BE2C (cell line): ENCODE data around the gene KCNJ10.

Source experiments
- DNase-seq: peaks from one replicate; pipeline ENCODE4 v3.0.0-alpha.2; 2020
- H3K27me3 ChIP-seq: fragments of 250-450 bp; sonication (Bioruptor Pico); 2 replicates; pipeline ENCODE4 v1.5.1; 2020; ENCODE audit warnings: mild to moderate bottlenecking
- H3K36me3 ChIP-seq: fragments of 250-450 bp; sonication (Bioruptor Pico); 2 replicates; pipeline ENCODE4 v1.5.1; 2020; ENCODE audit warnings: mild to moderate bottlenecking
- H3K4me1 ChIP-seq: fragments of 250-450 bp; sonication (Bioruptor Pico); 2 replicates; pipeline ENCODE4 v1.5.1; 2020
- H3K4me3 ChIP-seq: 2 replicates; pipeline ENCODE4 v1.5.1; 2011; ENCODE audit warnings: low read depth, low read length
- H3K9me3 ChIP-seq: fragments of 250-450 bp; sonication (Bioruptor Pico); 2 replicates; pipeline ENCODE4 v1.5.1; 2020
- TF ChIP-seq, protein P1 (sequence below): IDR thresholded peaks from 2 replicates; pipeline ENCODE4 v1.5.1; 2012; ENCODE audit warnings: mild to moderate bottlenecking, low read depth, low read length

KCNJ10 gene

DNA sequence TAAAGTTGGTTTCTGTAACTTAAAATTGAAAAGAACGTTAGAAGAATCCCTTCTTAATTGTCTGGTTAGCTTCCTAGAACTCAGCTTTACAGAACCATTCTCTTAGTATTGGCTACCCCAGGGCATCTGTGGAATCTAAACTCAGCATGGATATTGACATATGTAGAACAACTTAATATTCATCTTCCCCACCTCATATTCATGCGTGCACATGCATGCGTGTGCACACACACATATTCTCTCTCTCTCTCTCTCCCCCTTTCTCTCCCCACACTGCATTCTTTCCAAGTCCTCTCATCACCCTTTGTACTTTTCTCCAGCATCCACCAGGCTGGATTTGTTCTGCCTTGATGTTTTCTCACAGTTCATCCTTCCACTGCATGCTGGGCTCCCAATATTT is 51.6 kb downstream of the KCNJ10 start:
- 0 out of 2 replicates have a peak, but pooled peaks cover 3% of the 10 kb centered on the region for H3K4me1 ChIP-seq
- H3K27me3 ChIP-seq = peaks cover 25% of the 10 kb centered on the region
- no peak overlapping the region for H3K4me3 ChIP-seq
- TF ChIP-seq, protein P1, sequence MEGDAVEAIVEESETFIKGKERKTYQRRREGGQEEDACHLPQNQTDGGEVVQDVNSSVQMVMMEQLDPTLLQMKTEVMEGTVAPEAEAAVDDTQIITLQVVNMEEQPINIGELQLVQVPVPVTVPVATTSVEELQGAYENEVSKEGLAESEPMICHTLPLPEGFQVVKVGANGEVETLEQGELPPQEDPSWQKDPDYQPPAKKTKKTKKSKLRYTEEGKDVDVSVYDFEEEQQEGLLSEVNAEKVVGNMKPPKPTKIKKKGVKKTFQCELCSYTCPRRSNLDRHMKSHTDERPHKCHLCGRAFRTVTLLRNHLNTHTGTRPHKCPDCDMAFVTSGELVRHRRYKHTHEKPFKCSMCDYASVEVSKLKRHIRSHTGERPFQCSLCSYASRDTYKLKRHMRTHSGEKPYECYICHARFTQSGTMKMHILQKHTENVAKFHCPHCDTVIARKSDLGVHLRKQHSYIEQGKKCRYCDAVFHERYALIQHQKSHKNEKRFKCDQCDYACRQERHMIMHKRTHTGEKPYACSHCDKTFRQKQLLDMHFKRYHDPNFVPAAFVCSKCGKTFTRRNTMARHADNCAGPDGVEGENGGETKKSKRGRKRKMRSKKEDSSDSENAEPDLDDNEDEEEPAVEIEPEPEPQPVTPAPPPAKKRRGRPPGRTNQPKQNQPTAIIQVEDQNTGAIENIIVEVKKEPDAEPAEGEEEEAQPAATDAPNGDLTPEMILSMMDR = no peak
- no peaks in the 10 kb centered on the region for H3K36me3 ChIP-seq
- H3K9me3 ChIP-seq = no peaks in the 10 kb centered on the region
- no peak for DNase-seq

DNA sequence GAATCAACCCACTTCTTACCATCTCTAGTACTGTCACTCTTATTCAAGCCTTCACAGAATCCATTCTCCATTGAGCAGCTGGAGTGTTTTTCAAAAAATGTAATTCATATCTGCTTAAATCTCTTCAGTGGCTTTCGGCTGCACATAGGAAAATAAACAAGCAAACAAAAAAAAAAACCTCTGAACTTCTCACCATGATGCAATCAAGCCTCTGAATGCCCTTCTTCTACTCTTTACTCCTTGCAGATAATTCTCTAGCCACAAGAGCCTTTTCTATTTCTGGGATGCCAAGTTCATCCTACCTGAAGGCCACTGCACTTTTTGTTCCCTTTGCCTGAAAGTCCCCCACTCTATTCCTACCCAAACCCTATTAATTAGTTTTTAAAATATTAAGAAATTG is 52.4 kb downstream of the KCNJ10 start:
- Histone ChIP-seq H3K4me1 (0 out of 2 replicates have a peak, but pooled peaks cover 3% of the 10 kb centered on the region), H3K27me3 (peaks cover 27% of the 10 kb centered on the region), H3K9me3 (no peaks in the 10 kb centered on the region), H3K36me3 (no peaks in the 10 kb centered on the region), H3K4me3 (no peak overlapping the region)
- TF ChIP-seq, protein P1 = no peak
- no peak for DNase-seq

DNA sequence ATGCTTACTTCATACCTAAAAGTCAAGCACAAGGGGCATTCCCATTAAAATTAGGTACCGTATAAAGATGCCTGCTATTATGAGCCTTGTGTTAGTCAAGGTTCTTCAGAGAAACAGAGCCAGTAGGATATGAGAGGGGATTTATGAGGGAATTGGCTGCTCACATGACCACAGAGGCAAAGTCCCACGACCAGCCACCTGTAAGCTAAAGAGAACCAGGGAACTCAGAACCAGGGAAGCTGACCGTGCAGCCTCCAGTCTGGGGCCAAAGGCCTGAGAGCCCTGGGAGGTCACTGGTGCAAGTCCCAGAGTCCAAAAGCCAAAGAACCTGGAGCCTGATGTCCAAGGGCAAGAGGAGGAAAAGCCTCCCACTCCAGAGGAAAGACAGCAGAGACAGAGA is 58.2 kb downstream of the KCNJ10 start:
- TF ChIP-seq, protein P1 = no peak
- no peaks in the 10 kb centered on the region for H3K4me1 ChIP-seq
- peaks cover 19% of the 10 kb centered on the region for H3K27me3 ChIP-seq
- H3K4me3 ChIP-seq = no peak overlapping the region
- H3K9me3 ChIP-seq = no peaks in the 10 kb centered on the region
- DNase-seq = no peak
- no peaks in the 10 kb centered on the region for H3K36me3 ChIP-seq

DNA sequence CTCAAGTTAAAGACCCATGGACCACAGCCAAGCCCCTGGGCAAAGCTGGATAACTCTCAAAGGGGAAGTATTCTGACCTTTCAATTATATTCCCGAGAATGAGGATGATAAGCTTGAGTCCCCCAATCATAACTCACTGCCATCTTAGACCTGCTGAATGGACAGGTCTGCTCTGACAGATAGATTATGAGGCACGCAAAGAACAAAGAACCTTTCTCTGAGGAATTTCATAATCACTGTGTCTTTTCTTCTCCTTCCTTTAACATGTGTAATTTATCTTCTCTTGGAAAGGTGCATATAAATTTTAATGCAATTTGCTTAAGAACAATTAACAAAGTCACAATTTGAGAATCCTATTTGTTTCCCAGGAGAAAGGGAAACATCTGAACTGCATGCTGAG is 60.2 kb downstream of the KCNJ10 start:
- H3K27me3 ChIP-seq = peaks cover 17% of the 10 kb centered on the region
- no peak overlapping the region for H3K4me3 ChIP-seq
- H3K4me1 ChIP-seq = no peaks in the 10 kb centered on the region
- no peaks in the 10 kb centered on the region for H3K36me3 ChIP-seq
- no peaks in the 10 kb centered on the region for H3K9me3 ChIP-seq
- DNase-seq = no peak
- TF ChIP-seq, protein P1 = no peak

DNA sequence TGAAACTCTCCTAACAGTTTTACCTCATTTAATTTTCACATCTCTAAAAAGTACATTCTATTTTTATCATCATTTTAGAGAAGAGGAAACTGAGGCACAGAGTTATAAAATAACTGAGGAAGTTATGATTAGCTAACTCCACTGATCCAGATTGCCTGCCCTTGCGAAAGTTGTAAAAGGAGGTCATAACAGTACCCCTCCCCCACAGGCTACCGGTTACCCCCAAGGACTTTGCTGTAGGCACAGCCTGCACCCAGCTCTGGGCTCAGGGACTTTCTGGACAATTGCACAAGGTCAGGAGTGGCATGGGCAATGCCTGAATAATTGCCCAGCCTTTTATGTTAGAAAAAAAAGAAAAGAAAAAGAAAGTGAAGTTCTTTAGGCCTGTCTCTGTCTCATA is 60.9 kb downstream of the KCNJ10 start:
- Histone ChIP-seq H3K9me3 (no peaks in the 10 kb centered on the region), H3K27me3 (peaks cover 11% of the 10 kb centered on the region), H3K36me3 (no peaks in the 10 kb centered on the region), H3K4me1 (no peaks in the 10 kb centered on the region), H3K4me3 (no peak overlapping the region)
- no peak for DNase-seq
- TF ChIP-seq, protein P1 = no peak

DNA sequence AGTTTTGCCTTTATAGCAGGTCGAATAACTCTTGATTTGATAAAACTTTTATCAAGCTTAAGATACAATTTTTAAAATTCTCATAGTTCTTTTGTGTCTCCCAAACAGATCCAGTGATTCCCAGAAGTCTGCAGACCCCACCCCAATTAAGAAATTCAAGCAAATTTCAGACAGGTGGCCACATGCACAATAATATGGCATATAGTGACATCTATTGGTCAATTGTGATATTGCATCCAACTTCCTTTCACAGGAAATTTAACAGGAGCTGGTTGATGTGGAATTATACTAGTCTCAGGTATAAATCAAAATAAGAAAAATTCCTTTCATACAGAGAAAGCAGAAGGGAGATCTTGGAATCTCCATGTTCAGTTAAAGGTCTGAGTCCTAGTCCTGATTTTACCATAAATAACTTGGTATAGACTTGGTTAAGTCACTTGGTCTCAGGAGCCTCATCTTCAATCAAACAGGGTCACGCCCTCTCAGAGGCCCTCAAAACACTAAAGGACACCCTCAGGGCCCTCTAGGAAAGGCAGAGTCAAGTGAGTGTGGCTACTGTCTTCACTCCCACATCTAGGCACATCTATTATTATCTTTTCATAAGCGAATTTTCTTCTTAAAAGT is 62.3 kb downstream of the KCNJ10 start:
- DNase-seq = no peak
- Histone ChIP-seq H3K4me1 (no peaks in the 10 kb centered on the region), H3K27me3 (peaks cover 4% of the 10 kb centered on the region), H3K36me3 (no peaks in the 10 kb centered on the region), H3K4me3 (no peak overlapping the region), H3K9me3 (no peaks in the 10 kb centered on the region)
- TF ChIP-seq, protein P1 = peak; percentile 69
